AG04449 (cell line): Measurements from ENCODE around the gene FCGR3B.
"Not testable (repeated sequence)": the region's sequence is repeated elsewhere in the genome, so short reads cannot be mapped to it uniquely, and the experiment has no call there.

Experiments
- CTCF ChIA-PET: fragments of 350-600 bp; formaldehyde crosslinking; extraction: SDS; loops from one replicate; lab custom pipeline; 2021; ENCODE audit warnings: antibody characterized with exemption; lab: Yijun Ruan, JAX
- POLR2A ChIA-PET: fragments of 400-600, 350-600 bp; formaldehyde crosslinking; extraction: SDS; loops from one replicate; lab custom pipeline; 2020; ENCODE audit warnings: antibody characterized with exemption, inconsistent platforms; lab: Yijun Ruan, JAX
- DNase-seq: peaks from one replicate; pipeline ENCODE4 v3.0.0-alpha.2; 2010; ENCODE audit warnings: low read depth, low spot score
- H3K4me3 ChIP-seq: 2 replicates; pipeline ENCODE4 v1.5.1; 2011; ENCODE audit warnings: low read depth, mild to moderate bottlenecking, control low read depth, low read length

Gene FCGR3B

GRCh38 chr1:161630128-161630742 is 741 bp downstream of the FCGR3B start:
- CTCF ChIA-PET, DNase-seq, H3K4me3 ChIP-seq, POLR2A ChIA-PET: not testable (repeated sequence)

GRCh38 chr1:161626445-161627146 is 4.4 kb downstream of the FCGR3B start:
- POLR2A ChIA-PET, CTCF ChIA-PET, DNase-seq, H3K4me3 ChIP-seq: not testable (repeated sequence)

GRCh38 chr1:161624605-161625004 is 6.4 kb downstream of the FCGR3B start:
- H3K4me3 ChIP-seq, CTCF ChIA-PET, DNase-seq, POLR2A ChIA-PET: not testable (repeated sequence)

GRCh38 chr1:161623401-161624051 is 7.5 kb downstream of the FCGR3B start:
- DNase-seq, POLR2A ChIA-PET, H3K4me3 ChIP-seq: not testable (repeated sequence)
- CTCF ChIA-PET = interaction anchor here (0.9 kb wide), 1 partner anchor 118 kb away, joined by 3 read pairs; no protein-coding TSS in a partner anchor

GRCh38 chr1:161622054-161622453 is 8.9 kb downstream of the FCGR3B start:
- POLR2A ChIA-PET, CTCF ChIA-PET, H3K4me3 ChIP-seq, DNase-seq: not testable (repeated sequence)

- CTCF ChIA-PET = interaction anchor here (0.9 kb wide), 1 partner anchor 89 kb away, joined by 3 read pairs; no protein-coding TSS in a partner anchor
- DNase-seq, POLR2A ChIA-PET: not testable (repeated sequence)
These were observed 9.6 kb downstream of the FCGR3B start for GRCh38 chr1:161621181-161622000.

GRCh38 chr1:161620399-161620798 is 10.6 kb downstream of the FCGR3B start:
- CTCF ChIA-PET = interaction anchor here (0.9 kb wide), 1 partner anchor 88 kb away, joined by 3 read pairs; no protein-coding TSS in a partner anchor
- POLR2A ChIA-PET, H3K4me3 ChIP-seq, DNase-seq: not testable (repeated sequence)

More at GRCh38 chr1:161621181-161622000, 9.6 kb downstream of the FCGR3B start:
- peak overlapping the region; percentile 66 for H3K4me3 ChIP-seq

- H3K4me3 ChIP-seq, DNase-seq, CTCF ChIA-PET, POLR2A ChIA-PET: not testable (repeated sequence)
These were observed 12.5 kb downstream of the FCGR3B start for GRCh38 chr1:161618517-161618916.

- H3K4me3 ChIP-seq, DNase-seq, POLR2A ChIA-PET, CTCF ChIA-PET: not testable (repeated sequence)
These were observed 14.6 kb downstream of the FCGR3B start for GRCh38 chr1:161616417-161616816.

- H3K4me3 ChIP-seq = peak overlapping the region; percentile 40
- DNase-seq, POLR2A ChIA-PET: not testable (repeated sequence)
- CTCF ChIA-PET = interaction anchor here (1.0 kb wide), 1 partner anchor 113 kb away, joined by 3 read pairs; no protein-coding TSS in a partner anchor
These were observed 17.8 kb downstream of the FCGR3B start for GRCh38 chr1:161613142-161613514.

- H3K4me3 ChIP-seq = peak overlapping the region; percentile 63
- peak; percentile 84 for DNase-seq
- POLR2A ChIA-PET = not testable (repeated sequence)
- CTCF ChIA-PET = interaction anchor here (1.0 kb wide), 2 partner anchors 113 to 128 kb away, joined by 3 read pairs; no protein-coding TSS in a partner anchor
These were observed 18.4 kb downstream of the FCGR3B start for GRCh38 chr1:161612322-161613141.

- DNase-seq, POLR2A ChIA-PET: not testable (repeated sequence)
- CTCF ChIA-PET = interaction anchor here (1.0 kb wide), 2 partner anchors 114 to 128 kb away, joined by 3 read pairs; no protein-coding TSS in a partner anchor
- H3K4me3 ChIP-seq = peak overlapping the region; percentile 63
These were observed 19.1 kb downstream of the FCGR3B start for GRCh38 chr1:161611866-161612321.

GRCh38 chr1:161610198-161610597 is 20.8 kb downstream of the FCGR3B start:
- CTCF ChIA-PET, POLR2A ChIA-PET, H3K4me3 ChIP-seq, DNase-seq: not testable (repeated sequence)

- CTCF ChIA-PET, POLR2A ChIA-PET, DNase-seq, H3K4me3 ChIP-seq: not testable (repeated sequence)
These were observed 24.2 kb downstream of the FCGR3B start for GRCh38 chr1:161606541-161607336.
